Measurements from ENCODE around the gene MT1F.
A peak's percentile ranks its signal among the peaks of the same experiment; 100 is the strongest.
"Not testable (repeated sequence)": the region's sequence is repeated elsewhere in the genome, so short reads cannot be mapped to it uniquely, and the experiment has no call there.

MT1F gene

GRCh38 chr16:56657555-56658326 lies at the start of gene MT1F:
TSS of gene MT1F (plus strand) at chr16:56657959. CDS start at chr16:56658059, 100 bp downstream.
- FAIRE-seq, result peak; percentile 42

GRCh38 chr16:56608043-56608875 lies 49.5 kb upstream of the MT1F start, which contains the start of gene MT2A:
TSS of gene MT2A (plus strand) at chr16:56608584. CDS start at chr16:56608656, 72 bp downstream.
- FAIRE-seq (peak; percentile 45), DNase-seq (ENCODE audit: insufficient read length, low spot score) (peak; percentile 88)

More at GRCh38 chr16:56657555-56658326, at the start of gene MT1F:
- DNase-seq (ENCODE audit: insufficient read length, low spot score), result peak; percentile 40

GRCh38 chr16:56608876-56609462 lies 48.8 kb upstream of the MT1F start:
- DNase-seq (ENCODE audit: insufficient read length, low spot score) (no peak), FAIRE-seq (peak; percentile 23)

- FAIRE-seq, result peak; percentile 84
- DNase-seq (ENCODE audit: insufficient read length, low spot score), result peak; percentile 65
These were observed 48.3 kb upstream of the MT1F start for GRCh38 chr16:56609463-56609921.

GRCh38 chr16:56610017-56610608 lies 47.6 kb upstream of the MT1F start:
- DNase-seq (ENCODE audit: insufficient read length, low spot score) (no peak), FAIRE-seq (no peak)

GRCh38 chr16:56610609-56611111 lies 47.1 kb upstream of the MT1F start:
- FAIRE-seq (no peak), DNase-seq (ENCODE audit: insufficient read length, low spot score) (no peak)

GRCh38 chr16:56611281-56611833 lies 46.4 kb upstream of the MT1F start:
- no peak for FAIRE-seq
- no peak for DNase-seq (ENCODE audit: insufficient read length, low spot score)

GRCh38 chr16:56613706-56614105 lies 44.1 kb upstream of the MT1F start:
- no peak for DNase-seq (ENCODE audit: insufficient read length, low spot score)
- no peak for FAIRE-seq

- no peak for FAIRE-seq
- DNase-seq (ENCODE audit: insufficient read length, low spot score), result no peak
These were observed 43.2 kb upstream of the MT1F start for GRCh38 chr16:56614549-56614991.

- DNase-seq (ENCODE audit: insufficient read length, low spot score) (no peak), FAIRE-seq (no peak)
These were observed 42.4 kb upstream of the MT1F start for GRCh38 chr16:56615353-56615752.

- FAIRE-seq (no peak), DNase-seq (ENCODE audit: insufficient read length, low spot score) (no peak)
These were observed 41.0 kb upstream of the MT1F start for GRCh38 chr16:56616608-56617211.

- FAIRE-seq (no peak), DNase-seq (ENCODE audit: insufficient read length, low spot score) (no peak)
These were observed 40.3 kb upstream of the MT1F start for GRCh38 chr16:56617212-56618085.

- FAIRE-seq (no peak), DNase-seq (ENCODE audit: insufficient read length, low spot score) (no peak)
These were observed 39.6 kb upstream of the MT1F start for GRCh38 chr16:56618138-56618537.

- no peak for DNase-seq (ENCODE audit: insufficient read length, low spot score)
- no peak for FAIRE-seq
These were observed 37.3 kb upstream of the MT1F start for GRCh38 chr16:56620339-56620897.

GRCh38 chr16:56621665-56622445 lies 35.9 kb upstream of the MT1F start:
- not testable (repeated sequence) for DNase-seq (ENCODE audit: insufficient read length, low spot score); FAIRE-seq

GRCh38 chr16:56623184-56623583 lies 34.6 kb upstream of the MT1F start:
- DNase-seq (ENCODE audit: insufficient read length, low spot score); FAIRE-seq: not testable (repeated sequence)

GRCh38 chr16:56623637-56624036 lies 34.1 kb upstream of the MT1F start:
- FAIRE-seq (no peak), DNase-seq (ENCODE audit: insufficient read length, low spot score) (no peak)
